IPS-NIHi11 (cell line): ENCODE results near the gene RIOK3.
A peak's percentile ranks its signal among the peaks of the same experiment; 100 is the strongest.
"Not testable (repeated sequence)": the region's sequence is repeated elsewhere in the genome, so short reads cannot be mapped to it uniquely, and the experiment has no call there.

Source experiments
- DNase-seq: peaks from one replicate; pipeline ENCODE4 v3.0.0; 2012; ENCODE audit warnings: mixed read lengths, low spot score

The RIOK3 gene

GRCh38 chr18:23498877-23499276, 45.8 kb downstream of the RIOK3 start:
- DNase-seq = peak; percentile 64

GRCh38 chr18:23499291-23499781, 46.2 kb downstream of the RIOK3 start:
- no peak for DNase-seq

GRCh38 chr18:23501626-23502025, 48.5 kb downstream of the RIOK3 start:
- no peak for DNase-seq

- no peak for DNase-seq
Measured at GRCh38 chr18:23502516-23503037, 49.5 kb downstream of the RIOK3 start.

- peak; percentile 98 for DNase-seq
Measured at GRCh38 chr18:23503038-23503962, 50.2 kb downstream of the RIOK3 start, which contains the start of gene RMC1. RMC1 (plus strand) TSS chr18:23503511; CDS start chr18:23503619, 108 bp downstream.

GRCh38 chr18:23503963-23504344, 50.9 kb downstream of the RIOK3 start:
- DNase-seq = no peak

GRCh38 chr18:23504720-23505119, 51.6 kb downstream of the RIOK3 start:
- no peak for DNase-seq

GRCh38 chr18:23506393-23506792, 53.3 kb downstream of the RIOK3 start:
- DNase-seq = no peak

GRCh38 chr18:23510923-23511322, 57.8 kb downstream of the RIOK3 start:
- DNase-seq = not testable (repeated sequence)

- not testable (repeated sequence) for DNase-seq
Measured at GRCh38 chr18:23512216-23512615, 59.1 kb downstream of the RIOK3 start.

GRCh38 chr18:23512641-23513040, 59.6 kb downstream of the RIOK3 start:
- DNase-seq = no peak

GRCh38 chr18:23515911-23516546, 62.9 kb downstream of the RIOK3 start:
- DNase-seq = peak; percentile 81

GRCh38 chr18:23519734-23520133, 66.6 kb downstream of the RIOK3 start:
- DNase-seq = no peak

- no peak for DNase-seq
Measured at GRCh38 chr18:23521271-23521670, 68.2 kb downstream of the RIOK3 start.

GRCh38 chr18:23521907-23522306, 68.8 kb downstream of the RIOK3 start:
- DNase-seq = no peak

- DNase-seq = no peak
Measured at GRCh38 chr18:23523429-23524212, 70.5 kb downstream of the RIOK3 start.

- no peak for DNase-seq
Measured at GRCh38 chr18:23524213-23524707, 71.2 kb downstream of the RIOK3 start.

- DNase-seq = no peak
Measured at GRCh38 chr18:23526501-23527063, 73.5 kb downstream of the RIOK3 start.

- no peak for DNase-seq
Measured at GRCh38 chr18:23528580-23529472, 75.7 kb downstream of the RIOK3 start.

- DNase-seq = no peak
Measured at GRCh38 chr18:23529604-23530003, 76.5 kb downstream of the RIOK3 start.
